Peyer's patch (tissue), 4 donors: ENCODE results near the gene LMBR1.

Experiments
- CTCF ChIP-seq, 6 experiments: fragments of 450-650 bp in 4 of 6; fragments of 200-600 bp in 2 of 6; sonication (generic) in 1 of 6; IDR thresholded peaks; one replicate each; pipeline ENCODE4 v1.5.1; 2017 to 2019; ENCODE audit warnings: antibody characterized with exemption in 6 of 6, mild to moderate bottlenecking in 3 of 6, moderate library complexity in 1 of 6
- POLR2A ChIP-seq, 2 donors: fragments of 450-650 bp; IDR thresholded peaks; one replicate each; pipeline ENCODE4 v1.5.1; 2017; ENCODE audit warnings: antibody characterized with exemption in 2 of 2, mild to moderate bottlenecking in 2 of 2, moderate library complexity in 2 of 2

- TF ChIP-seq CTCF (IDR thresholded peaks at IDR 0.05) (no peak), POLR2A (IDR thresholded peaks at IDR 0.05) (no peak)
These were observed 224.7 kb downstream of the LMBR1 start for GRCh38 chr7:156668130-156668741.
